Head of caudate nucleus (tissue), 42 donors: ENCODE data around the gene BACH2.
A peak's percentile ranks its signal among the peaks of the same experiment; 100 is the strongest.

Experiments
- DNase-seq, 42 donors: peaks; one replicate each; pipeline versions ENCODE4 v3.0.0 to v3.0.0-alpha.2; 2020 to 2021; ENCODE audit warnings: mixed read lengths in 7 of 42
- intact Hi-C: fragments of 100-400 bp; cut with DNase I; formaldehyde crosslinking; loops from one replicate; pipeline ENCODE4 v1.15.0; 2022

The BACH2 gene

DNA sequence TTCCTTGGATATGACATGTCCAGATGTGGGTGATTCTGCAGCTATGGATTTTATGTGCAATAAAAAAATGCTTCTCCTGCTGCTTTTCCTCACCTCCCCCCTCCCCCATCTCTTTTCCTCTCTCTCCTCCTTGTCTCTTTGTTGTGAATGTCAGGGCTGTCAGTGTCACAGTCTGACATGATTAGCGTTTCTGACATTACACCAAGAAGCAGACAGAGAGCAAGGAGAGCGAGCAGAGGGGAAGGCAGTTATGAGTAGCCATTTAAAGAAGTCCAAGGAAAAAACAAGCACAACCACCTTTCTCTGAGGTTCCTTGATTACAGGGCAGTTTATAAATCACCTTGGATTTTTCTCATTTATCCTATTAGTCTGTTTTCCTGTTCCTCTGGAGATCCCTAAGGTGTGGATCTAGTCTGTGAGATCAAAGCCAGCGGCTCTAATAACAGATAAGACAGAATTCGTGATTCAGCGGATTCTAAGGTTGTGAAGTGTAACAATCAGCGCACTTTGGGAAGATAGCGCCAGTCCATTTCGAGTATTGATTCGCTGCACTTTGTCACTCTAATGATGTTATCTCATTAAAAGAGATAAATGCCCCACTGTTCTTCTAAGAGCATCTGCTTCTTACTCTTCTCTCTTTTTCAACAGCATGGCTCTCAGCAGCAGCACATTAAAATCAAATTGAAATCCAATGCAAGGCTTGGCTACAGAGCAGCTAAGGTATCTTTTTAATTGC is 101.4 kb downstream of the BACH2 start:
- no peak for DNase-seq
- intact Hi-C loops: no loop called here

DNA sequence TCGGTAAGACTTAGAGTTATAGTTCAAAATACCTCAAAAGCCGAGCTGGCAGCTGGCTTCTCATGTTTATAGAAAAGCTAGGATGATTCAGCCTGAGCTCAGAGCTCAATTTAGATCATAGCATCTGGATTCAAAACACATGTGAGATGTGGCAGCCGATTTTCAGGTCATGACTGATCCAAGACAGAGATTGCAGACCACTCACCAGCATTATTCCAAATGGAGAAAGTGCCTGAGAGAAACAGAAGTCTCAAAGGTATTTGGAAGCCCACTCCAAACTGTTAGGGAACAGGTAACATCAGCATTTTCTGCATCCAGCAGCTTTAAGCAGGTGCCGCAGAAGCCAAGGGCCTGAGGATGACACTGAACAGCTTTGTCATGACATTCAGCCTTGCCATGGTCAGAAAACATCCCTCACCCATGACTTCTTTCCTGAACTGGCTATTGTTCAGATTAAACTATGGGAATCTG is 102.2 kb downstream of the BACH2 start:
- DNase-seq: peak in 4 of 42 donors; percentile 18 to 33 (median 26)

DNA sequence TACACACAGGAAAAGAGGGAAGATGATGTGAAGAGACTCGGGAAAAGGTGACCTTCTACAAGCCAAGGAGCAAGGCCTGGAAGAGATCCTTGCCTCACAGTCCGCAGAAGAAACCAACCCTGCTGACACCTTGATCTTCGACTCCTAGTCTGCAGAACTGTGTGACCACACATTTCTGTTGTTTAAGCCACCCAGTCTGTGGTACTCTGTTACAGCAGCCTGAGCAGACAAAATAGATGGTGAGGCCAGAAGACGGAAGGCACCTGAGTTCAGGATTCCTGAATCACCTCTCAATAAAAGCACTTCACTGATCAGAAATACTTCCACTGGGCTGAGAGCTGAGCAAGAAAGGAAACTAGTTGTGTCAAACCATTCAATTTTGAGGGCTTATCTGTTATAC is 103.3 kb downstream of the BACH2 start:
- DNase-seq: no peak
- intact Hi-C loops: no loop called here

More for the DNA sequence above, 102.2 kb downstream of the BACH2 start:
- intact Hi-C loops: no loop called here

DNA sequence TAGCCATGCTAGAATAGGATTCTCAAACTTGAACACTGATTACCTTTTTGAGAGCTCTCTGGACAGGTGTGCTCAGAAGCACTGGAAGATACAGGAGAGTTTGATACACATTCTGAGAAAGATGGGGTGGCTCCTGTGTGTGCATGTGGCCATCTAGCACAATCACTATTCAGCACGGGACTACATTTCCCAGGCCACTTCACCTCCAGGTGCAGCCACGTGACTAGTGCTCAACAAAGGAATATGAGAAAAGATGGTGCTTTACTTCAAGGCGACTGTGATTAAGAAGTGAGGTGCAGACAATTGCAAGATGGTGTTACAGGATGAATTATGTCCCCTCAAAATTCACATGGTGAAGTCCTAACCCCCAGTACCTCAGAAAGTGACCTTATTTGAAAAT is 103.8 kb downstream of the BACH2 start:
- intact Hi-C loops: no loop called here
- DNase-seq: no peak

DNA sequence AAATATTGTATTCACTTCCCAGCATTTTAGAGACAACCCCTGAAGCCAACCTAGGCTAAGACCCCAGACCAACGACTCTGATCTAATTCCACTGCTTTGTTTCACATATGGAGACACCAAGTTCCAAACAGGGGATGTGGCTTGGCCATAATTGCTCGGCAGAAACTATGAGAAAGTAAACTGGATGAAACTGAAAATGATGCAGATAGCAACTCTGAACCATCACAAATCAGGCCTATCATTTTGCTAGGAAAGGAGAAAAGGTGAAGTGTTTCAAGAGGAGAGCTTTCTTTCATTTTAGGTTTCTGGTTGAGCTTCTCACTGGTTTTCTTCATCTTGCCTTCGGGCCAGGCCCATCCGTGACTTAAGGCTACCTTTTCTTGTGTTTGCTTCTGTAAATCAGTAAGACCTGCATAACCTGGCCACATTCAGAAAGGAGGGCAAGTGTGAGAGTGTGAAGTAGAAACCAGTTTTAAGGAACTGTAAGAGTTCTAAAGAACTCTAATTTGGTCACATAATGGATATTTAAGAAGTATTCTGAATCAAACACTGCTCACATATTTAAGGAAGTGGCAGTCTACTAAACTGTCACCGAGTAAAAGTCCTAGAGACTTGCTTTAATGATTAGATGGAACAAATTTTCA is 105.8 kb downstream of the BACH2 start:
- intact Hi-C loops: no loop called here
- DNase-seq: no peak

DNA sequence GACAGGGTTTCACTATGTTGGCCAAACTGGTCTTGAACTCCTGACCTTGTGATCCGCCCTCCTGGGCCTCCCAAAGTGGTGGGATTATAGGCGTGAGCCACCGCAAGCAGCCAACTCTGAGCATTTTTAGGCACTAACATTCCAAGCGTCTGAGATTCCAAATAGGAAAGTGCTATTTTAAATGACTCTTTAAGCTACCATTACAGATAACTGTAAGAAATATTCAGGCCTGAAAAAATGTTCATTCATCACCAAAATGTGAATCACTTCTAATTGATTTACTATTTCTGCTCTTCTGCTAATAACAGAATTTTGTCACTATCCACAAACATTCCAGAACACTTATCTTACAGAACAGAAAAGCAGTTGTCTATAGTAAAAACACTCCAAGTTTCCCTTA is 106.5 kb downstream of the BACH2 start:
- no peak for DNase-seq
- intact Hi-C loops: no loop called here

DNA sequence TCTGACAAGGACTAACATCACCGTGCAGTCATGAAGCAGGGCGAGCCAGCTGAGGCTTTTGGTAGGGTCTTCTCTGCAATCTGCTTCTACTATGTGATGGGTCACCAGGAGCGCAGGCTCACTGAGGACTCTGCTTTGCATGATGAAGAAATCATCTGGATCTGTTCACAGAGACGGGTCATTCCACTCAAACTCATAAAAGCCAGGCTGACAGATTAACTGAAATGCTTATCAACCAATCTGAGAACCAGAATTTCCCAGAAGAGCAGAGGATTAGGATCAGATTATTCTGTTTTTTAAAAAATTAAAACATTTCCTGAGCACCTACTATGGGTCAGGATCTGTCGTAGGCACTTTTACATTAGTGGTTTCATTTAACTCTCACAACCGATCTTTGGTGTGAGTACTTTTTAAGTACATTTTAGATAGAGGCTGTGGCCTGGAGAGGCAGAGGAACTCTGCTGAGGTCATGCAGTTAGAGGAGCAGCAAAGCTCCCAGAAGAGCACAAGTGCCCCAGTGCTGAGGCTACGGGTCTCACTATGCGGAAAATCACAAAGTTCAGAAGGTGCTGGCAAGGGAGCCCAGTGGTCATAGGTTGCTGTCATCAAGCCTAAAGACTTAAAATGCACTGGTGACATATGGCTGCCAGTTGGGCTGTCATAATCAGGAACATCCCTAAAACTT is 109.1 kb downstream of the BACH2 start:
- intact Hi-C loops: no loop called here
- no peak for DNase-seq

DNA sequence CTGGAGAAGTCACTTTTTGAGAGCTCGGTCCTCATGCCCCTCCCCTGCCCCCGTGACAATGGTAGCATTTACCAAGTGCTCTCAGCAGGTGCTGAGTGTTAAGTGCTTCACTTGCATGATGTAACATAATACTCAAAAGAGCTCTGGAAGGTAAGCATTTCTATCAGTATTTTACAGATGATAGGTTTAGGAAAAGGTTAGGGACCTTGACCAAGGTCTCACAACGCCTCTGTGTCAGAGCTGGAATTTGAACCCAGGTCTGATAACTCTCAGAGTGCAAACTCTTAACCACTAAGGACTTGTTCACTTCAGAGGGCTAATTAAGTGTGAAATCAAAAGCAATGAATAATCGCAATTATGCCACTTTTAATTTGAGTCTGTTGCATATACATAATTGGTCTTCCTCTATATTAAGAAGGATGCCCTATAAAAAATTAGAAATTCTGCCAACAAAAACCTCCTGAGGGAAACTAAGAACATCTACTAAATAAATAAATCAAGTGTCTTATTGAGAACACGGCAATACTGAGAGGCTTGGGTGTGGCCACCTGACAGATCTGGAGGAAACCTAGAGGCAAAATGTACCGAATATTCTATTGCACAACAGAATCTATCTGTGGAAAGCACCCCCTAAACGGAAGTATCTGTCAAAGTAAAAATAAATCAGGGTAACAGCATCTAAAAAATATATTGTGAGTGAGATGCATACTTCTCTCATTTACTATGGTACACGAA is 109.8 kb downstream of the BACH2 start:
- no peak for DNase-seq
- intact Hi-C loops: no loop called here

DNA sequence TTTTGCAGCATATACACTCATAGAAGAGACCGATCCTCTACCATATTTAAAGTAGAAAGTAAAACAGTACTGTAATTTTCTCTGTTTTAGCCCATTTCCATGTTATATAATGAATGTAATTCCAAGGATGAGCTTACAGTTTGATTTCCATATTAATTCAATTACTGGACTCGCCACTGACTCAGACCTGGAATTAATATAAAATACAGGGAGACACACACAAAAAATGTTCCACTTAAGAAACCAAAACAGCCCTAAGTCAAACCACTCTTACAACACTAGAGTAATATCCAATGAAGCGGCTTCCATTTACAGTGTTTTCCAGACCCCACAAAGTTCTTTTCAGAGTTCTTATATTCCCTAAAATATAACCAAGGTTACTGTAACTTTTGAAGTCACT is 110.6 kb downstream of the BACH2 start:
- DNase-seq: no peak
- intact Hi-C loops: no loop called here

DNA sequence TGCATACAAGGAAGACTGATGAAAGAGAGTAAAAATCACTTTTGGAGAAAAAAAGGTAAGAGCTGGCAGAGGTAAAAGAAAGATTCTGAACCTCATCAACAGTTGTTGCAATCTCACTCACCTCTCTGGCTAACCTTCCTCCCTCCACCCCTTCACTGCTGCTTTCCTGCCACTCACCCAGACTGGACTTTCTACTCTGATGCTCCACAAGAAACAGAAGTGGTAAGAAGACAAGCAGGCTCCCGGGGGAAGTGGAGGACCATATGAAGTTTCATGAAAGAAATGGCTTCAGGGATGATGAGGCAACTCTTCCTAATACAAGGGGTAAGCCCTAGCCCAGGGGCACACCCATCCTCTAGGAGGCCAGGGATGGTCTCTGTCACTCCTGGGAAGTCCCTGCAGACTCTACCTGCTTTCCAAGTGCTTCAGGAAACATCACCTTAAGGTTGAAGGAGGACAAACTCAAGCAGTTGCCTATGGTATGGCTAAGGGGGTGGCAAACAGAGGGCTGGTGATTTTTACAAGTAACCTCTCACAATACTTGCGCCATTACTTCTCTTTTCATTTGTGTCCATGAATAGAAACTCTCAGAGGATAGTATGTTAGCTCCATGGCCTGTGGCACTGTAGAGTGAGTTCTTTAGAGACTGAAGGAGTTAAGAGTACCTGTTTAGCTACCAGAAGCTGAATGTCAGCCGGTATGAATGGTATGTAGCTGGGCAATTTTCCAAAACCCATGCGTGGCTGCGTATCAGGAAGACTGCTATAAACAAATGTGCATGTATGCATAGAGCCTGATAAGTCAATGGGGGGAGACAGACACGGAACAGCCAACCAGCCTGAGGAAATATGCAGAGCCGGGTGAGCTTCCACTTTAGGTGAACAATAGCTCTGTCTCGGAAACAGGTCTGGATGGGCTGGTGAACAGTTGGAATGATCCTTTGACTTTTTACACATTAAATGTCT is 112.0 kb downstream of the BACH2 start:
- DNase-seq: no peak
- intact Hi-C loops: no loop called here

DNA sequence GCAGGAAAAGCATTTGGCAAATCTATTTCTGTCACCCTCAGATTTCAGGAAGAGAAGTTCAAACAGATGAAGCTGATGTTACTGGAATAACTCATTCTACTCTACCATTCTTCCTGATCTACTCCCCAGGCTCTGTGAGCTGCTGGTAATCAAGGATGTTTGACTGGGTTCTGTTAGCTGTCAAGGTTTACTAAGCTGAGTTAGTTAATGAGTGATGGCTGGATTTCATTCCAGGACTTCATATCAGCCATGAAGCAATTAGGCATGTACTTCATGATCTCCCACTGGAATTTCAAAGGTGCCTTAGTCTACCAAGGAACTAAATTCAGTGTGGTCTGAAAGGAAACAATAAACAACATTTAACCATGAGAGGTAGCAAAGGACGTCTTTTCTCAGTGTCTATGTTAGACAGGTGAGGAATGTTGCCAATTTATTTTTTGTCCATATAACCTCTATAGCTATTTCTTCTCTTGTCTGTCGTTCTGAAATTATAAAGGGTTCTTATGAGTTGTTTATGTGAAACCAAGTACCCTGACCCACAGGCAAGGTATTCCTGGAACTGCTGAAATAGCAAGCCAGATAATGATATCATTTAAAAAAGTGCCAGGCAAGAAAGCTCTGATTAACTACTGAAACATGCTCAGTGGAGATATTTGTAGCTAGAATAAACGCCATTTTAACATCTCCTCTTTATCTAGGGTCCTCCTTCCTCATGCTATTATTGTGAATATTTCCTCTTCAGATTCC is 112.9 kb downstream of the BACH2 start:
- intact Hi-C loops: no loop called here
- DNase-seq: no peak

DNA sequence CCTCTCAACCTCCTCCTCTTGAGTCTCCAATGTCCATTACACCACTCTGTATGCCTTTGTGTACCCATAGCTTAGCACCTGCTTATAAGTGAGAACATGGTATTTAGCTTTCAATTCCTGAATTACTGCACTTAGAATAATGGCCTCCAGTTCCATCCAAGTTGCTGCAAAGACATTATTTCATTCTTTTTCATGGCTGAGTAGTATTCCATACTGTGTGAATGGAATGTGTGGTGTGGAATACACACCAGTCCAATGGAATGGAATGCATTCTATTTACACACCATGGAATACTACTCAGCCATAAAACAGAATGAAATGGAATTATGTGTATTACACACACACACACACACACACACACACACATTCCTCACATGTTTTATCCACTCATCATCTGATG is 116.1 kb downstream of the BACH2 start:
- intact Hi-C loops: no loop called here

DNA sequence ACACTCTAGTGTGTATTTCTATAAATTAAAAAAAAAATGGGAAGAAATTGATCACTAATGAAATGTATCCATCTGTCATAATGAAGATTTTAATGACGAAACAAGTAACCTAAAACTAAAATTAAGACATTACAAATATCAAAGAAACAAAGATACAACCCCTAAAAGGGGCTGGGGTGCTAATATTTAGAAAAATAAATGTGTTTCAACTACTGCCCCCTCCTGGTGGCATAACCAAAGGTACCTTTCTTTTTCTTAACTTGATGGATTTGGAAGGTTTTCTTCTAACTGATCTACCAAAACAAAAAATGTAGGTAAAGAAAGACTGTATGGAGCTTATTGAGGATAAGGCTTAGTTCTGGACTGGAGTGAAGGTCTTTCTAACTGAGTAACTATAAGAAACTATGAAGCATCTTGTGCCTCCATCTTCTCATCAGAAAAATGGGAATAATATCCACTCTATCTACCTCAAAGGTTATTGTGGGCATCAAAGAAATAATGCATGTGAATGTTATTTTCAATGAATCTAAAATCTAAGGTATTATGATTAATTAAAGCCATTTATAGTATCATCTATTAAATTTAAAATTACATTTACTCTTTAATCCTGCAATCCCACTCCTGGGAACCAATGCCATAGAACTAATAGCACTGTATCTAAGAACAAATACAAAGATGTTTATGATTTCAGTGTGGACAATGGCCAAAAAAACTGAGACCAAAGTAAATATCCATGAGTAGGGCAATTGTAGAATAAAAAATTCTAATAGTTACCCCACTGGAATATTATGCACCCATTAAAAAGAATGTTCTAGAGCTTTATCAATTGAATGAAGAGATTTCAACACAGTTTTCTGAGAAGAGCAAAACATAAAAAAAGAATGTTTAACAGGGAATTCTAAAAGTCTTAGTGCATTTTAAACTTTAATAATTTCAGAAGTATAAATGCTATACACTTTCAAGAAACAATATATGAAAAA is 117.2 kb downstream of the BACH2 start:
- intact Hi-C loops: no loop called here
- DNase-seq: no peak

More for the DNA sequence above, 116.1 kb downstream of the BACH2 start:
- DNase-seq: no peak

DNA sequence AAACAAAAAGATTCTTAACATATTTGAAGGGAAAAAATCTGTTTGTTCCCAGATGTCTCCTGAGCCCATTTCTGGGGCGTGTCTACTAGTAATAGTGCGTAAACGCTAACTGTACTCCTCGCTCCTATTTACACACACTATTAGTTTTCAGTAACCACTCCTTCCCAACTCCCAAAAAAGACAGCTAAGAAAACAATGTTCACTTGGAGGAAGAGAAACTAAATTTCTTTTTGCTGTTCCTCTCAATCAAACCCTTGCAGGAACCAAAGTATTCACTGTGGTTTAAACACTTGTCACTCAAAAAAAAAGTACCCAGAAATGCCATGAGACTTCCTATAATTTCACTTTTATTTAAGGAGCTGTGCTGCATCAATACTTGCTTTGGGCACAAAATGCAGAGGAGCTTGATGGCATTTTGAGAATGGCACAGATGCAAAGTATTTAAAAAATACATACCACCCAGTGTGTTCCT is 118.2 kb downstream of the BACH2 start:
- DNase-seq: no peak
- intact Hi-C loops: no loop called here

DNA sequence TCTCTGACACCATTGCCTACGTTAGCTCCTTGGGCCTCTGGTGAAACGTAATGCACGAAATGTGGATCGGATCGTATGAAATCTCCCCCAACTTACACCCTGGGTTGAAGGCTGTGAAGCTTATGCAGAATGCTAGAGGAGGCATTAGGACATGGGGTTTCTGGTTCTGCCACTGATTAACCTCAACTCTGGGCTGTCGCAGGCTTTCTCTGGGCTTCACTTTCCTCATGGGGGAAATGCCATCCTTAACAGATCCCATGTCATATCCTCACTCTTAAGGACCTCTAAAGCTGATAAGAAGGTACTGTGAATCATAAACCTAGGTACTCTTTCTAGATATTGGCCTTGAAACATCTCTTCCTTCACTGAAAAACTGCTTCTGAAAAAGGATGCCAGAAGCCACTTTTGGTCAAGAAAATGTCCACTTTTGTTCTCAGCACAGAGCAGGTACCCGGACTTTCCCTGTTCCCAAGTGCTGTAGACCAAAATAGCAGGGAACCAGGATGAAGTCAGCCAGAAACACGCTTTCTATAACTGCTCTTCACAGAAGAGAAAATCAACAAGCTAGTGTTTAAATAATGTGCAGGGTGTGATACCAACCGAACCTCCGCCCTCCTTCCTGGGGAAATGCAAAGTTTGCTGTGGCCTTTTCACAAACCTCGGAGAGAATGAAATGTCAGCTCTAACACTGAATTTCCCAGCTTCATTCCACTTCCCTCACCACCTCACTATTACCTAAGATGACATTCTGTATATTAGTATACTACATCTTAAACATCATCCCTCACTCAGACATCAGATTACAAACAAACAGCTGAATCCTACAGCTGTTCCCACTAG is 118.9 kb downstream of the BACH2 start:
- intact Hi-C loops: no loop called here

More for the DNA sequence above, 118.9 kb downstream of the BACH2 start:
- no peak for DNase-seq
